NCI-H748 treated with DMSO at 0.1 percent for 48 hours (cell line): ENCODE data around the gene RGP1.

Source experiments
- DNase-seq: peaks from one replicate; lab custom pipeline; 2025; lab: John Stamatoyannopoulos, UW

RGP1 gene, protein sequence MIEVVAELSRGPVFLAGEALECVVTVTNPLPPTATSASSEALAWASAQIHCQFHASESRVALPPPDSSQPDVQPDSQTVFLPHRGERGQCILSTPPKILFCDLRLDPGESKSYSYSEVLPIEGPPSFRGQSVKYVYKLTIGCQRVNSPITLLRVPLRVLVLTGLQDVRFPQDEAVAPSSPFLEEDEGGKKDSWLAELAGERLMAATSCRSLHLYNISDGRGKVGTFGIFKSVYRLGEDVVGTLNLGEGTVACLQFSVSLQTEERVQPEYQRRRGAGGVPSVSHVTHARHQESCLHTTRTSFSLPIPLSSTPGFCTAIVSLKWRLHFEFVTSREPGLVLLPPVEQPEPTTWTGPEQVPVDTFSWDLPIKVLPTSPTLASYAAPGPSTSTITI

DNA sequence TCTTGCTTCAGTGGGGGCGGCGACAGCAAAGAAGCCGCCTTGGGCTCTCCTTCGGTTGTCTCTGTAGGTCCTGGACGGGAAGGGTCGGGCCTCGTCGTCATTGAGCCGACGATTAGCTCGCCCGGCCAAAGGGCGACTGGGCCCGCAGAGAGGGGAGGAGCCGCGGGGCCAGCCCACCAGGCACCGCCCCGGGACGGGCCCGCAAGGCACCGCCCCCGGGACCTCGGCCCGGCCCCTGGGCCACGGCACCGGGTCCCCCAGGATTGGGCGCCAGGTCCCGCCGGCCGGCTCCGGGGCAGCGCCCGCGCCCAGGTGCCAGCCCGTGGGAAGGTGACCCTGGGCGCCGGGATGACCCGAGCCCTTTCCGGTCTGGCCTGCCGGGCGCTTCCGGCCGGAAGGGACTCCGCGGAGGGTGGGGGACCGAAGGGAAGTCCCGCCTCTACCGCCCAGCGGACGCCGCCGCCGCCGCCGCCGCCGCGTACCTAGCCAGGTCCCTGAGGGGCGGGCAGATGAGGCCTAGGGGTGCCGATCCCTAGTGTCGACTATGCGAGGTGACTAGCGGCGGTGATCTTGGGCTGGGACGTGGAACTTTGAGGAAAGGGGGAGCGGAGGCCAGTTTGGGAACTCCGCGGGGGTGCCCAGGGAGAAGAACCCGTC lies at the start of gene RGP1, which contains the start of gene GBA2:
Gene RGP1, plus strand, starts transcription at position 430 of the 657 bp plus-strand sequence. CDS start 469 bp downstream, outside the sequence.
Gene GBA2, minus strand, starts transcription at position 371 of the 657 bp plus-strand sequence. CDS start 524 bp downstream, outside the sequence.
- DNase-seq: peak; percentile 46

DNA sequence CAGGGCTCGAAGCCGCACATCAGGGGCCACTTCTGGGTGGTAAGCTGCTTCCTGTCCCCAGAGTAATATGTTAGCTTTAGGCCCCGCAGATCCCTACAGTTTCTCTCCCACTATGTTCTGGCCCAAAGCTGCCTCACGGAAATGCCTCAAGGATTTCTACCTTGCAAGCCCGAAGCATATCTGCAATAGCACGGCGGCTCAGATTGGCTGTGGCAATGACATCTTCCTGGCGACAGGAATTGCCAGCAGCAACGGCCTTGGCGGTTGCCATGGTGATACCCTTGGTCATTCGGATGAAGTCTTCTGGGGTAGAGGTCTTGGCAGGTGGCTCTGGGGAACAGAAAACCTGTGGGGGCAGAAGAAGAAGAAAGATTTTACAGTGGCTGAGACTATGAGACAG lies 49.1 kb upstream of the RGP1 start:
- no peak for DNase-seq

DNA sequence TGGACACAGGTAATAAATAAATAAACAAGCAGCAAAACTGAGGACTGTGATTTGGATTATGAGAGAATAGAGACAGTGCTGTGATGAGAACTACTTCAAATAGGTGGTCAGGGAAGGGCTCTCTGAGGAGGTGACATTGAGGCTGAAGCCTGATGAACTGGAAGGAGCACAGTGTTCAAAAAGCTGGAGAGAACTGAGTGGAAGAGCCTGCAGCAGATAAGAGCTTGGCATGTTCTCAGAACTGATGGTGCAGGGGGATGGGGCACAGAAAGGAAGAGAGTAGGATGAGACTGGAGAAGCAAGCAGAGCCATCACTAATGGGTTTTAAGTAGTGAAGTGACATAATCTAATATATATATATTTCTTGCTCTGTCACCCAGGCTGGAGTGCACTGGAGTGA lies 48.1 kb upstream of the RGP1 start:
- no peak for DNase-seq

DNA sequence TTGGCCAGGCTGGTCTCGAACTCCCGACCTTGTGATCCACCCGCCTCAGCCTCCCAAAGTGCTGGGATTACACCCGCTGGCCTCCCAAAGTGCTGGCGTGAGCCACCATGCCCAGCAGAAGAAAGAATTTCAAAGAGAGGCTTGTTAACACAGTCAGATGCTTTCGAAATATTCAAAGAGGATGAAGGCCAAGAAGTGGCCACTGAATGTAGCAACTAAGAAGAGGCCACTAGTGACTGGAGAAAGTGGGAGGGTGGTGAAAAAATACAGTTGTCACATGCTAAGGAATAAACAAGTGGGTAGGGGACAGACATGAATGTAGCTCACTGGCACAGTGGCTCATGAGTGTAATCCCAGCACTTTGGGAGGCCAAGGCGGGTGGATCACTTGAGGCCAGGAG lies 46.4 kb upstream of the RGP1 start:
- DNase-seq: no peak

DNA sequence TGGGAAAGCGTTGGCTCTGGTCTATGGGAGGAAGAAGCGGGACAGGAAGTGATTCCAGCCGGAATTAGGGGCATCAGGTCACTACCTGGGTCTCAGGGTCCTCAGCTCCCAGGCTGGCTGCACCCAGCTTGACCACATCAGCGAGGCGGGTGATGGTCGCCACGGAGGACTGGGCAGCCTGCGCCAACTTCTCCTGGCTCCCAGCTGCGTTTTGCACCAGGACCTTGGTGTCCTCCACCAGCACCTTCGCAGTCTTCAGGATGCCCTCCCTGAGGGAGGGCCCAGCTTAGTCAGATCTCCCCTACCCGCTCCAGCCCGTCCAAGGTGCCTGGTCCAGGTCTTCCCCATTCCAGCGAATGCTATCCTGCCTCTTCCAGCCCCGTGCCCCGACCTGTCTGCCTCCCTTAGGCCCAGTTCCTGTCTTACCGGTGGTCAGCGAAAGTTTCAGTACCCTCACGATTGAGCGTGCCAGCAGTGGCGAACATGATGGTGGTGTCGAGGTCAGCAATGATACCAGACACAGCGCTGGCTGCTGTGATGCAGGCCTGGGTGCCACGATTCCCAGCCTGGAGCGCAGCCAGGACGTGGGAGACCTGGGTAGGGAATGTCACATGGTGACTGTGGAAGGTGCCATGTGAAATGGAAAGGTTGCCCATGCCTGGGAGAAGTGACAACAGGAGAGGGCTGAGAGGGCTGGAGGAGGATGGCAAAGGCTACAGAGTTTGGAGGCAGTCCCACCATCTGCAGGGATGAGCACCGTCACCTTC lies 45.0 kb upstream of the RGP1 start:
- no peak for DNase-seq

DNA sequence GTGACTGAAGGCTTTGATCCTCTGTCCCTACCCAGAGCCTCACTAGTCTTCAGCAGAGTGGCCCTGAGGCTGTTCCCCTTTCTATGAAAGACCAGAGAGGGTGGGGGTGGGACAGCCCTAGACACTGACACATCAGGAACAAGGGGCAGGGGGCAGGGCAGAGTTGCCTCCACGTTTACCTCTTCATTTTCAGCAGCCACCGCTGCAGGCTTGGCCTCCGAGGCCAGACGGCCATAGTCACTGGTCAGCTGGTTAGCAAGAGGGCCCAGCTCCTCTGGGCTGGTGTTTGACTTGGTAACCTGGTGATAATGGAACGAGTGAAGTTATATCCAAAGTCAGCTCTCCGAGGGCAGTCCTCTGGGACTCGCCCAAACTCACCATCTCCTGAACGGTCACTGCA lies 43.7 kb upstream of the RGP1 start:
- no peak for DNase-seq

DNA sequence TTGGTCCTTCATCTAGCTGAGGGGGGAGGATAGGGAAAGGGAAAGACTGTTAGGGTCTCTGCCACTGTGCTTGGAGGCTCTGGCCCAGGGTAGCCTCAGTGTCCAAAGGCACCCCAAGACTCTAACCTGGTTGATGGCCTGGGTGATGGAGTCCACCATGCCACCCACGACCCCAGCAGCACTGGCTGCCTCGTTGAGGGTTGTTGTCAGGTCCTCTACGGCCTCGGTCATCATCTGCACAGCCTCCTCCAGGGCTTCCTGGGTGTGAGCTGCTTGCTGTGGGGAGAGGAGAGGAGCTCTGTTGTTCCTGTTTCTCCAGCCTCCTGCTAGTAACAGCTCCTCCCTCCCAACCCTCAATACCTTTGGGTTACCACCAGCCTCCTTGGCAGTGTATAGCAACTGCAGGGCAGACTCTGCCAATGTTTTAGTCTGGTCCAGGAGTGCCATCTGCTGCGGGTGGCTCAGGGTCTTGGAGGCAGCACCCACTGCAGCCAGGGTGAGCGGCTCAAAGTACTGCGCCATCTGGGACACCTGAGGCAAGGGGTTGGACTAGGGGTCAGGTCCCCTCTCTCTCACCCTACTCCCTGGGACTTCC lies 43.2 kb upstream of the RGP1 start:
- no peak for DNase-seq

DNA sequence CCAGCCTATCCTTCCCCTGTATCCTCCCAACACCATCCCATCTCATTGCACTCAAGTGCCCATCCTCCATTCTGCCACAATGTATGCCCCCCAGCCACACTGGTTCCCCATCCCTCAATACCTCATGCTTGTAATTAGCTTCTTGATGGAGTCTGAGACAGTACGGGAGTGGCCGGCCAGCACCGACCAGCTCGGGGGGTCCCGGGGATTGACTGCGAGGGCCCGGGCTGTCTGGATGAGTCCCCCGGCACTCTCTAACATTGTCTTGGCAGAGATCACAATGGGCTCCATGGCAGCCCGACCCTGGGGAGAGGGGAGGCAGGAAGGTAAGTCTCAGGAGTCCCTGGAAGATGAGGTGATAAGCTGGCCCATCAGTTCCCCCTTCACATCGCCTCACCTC lies 42.1 kb upstream of the RGP1 start:
- no peak for DNase-seq

DNA sequence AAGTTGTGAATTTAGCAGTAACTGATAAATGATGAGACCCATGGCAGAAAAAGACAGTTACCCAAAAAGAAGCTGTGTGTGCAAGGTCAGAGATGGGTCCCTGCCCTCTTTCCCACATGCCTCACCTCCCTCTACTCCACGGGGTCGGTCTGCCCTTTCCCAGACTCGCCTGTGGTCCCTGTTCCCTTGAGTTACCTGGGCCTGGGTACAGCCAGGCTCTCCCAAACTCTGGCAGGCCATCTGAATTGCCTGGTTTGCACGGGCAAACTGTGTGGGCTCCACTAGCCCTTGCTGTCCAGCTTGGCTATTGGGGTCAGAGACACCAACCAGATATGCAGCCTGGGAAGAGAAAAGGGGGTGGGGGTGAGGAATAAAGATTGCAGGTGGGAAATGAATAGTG lies 40.9 kb upstream of the RGP1 start:
- DNase-seq: no peak

DNA sequence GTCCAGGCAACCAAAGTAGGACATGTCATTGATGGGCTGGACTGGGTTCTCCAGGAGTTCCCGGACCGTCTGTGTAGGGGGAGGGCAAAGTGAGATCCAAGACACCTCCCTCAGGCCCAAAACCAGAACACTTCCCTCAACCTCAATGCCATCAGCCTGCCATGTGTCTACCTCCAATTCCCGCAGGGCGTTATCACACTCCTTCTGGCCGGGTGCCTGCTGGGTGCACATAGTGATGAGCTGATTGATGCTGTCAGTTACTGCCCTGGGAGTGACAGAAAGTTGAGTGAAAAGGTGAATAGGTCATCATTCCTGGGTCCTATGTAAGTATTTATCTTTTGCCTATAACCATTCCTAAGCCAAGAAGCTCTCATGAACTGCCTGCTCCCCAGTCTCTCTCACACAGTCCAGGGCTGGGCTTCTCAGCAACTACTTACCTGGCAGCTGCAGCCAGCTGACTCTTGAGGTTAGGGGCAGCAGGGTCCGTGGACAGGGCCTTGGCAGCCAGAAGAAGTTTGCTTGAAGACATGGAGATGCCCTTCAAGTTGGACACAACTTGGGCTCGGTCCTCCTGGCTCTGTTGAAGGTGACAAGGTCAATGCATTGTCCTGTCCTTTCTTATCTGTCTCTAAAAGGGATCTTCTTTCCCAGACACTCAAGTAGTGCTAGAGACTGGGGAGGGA lies 38.1 kb upstream of the RGP1 start:
- DNase-seq: no peak

DNA sequence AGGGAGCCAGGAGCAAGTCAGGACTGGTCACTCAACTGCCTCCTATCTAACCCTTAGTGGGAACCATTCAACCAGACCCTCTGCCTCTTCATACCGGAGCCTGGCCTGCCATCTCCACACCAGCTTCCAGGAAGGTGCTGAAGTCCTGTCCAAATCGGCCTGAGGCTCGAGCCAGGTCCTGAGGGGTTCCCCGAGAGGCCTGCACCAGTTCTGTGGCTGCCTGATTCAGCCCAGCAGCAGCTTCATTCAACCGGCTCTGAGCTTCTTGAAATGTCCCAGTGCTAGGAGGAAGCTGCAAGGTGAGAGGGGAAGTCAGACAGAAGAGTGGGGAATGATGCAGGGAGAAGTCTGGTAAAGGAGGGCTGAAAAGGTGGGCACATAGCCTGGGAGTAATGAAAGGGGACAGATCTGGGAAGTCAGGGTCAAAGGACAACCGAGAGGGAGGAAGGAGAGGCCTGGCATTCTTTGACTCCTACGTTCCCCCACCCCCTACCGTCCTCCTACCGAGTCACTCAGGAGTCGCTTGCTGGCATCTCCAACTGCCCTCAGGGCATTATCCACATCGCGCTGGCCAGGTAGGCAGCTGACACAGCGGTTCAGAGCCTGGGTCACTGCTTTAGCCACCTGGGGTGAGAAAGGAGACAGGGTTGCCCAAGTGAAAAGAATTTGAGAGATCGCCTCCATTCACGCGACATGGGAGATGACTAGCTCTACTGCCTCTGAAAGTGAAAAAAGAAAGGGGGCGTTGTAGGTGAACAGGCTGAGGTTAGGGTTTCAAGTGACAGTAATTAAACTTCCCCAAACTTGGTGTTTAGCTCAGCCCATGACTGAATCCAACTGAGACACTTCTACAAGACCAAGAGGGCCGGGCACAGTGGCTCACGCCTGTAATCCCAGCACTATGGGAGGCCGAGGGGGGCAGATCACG lies 37.3 kb upstream of the RGP1 start:
- DNase-seq: no peak

DNA sequence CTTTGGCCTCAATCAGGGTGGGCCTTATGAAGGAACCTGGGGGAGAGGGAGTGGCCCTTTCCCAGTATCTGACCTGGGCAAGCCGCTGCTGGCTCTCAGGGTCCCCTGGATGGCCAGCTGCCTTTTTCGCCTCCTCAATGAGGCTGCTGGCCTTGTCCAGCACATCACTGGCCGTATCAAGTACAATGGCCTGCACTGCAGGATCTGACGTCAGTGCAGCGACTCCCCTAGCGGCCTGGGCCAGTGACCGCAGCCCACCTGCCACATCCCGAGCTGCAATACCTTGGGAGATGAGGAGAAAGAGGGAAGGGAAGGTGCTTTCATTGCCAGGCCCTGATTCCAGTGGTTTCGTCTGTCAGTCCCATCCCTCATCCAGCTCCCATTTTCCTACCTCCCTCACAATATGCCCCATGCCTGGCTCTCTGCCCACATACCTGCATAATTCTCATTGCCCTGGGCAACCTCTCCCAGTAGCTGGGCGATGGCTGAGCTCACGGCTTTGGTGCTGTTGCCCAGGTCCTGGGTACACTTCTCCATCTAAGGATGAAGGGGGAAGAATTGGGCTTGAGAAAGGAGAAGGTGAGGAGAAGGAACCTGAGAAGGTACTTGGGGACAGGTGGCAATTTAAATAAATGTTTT lies 36.2 kb upstream of the RGP1 start:
- DNase-seq: no peak

DNA sequence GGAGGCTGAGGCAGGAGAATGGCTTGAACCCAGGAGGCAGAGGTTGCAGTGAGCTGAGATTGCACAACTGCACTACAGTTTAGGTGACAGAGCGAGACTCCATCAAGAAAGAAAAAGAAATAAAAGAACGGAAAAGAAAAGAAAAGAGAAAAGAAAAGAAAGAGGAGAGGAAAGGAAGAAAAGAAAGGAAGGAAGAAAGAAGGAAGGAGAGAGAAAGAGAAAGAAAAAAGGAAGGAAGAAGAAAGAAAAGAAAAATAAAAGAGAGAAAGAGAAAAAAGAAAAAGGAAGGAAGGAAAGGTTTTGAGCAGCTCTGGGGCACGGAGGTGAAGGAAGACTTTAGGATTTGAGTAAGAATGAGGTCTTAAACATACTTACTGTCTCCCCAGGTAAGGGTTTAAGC lies 35.5 kb upstream of the RGP1 start:
- no peak for DNase-seq

DNA sequence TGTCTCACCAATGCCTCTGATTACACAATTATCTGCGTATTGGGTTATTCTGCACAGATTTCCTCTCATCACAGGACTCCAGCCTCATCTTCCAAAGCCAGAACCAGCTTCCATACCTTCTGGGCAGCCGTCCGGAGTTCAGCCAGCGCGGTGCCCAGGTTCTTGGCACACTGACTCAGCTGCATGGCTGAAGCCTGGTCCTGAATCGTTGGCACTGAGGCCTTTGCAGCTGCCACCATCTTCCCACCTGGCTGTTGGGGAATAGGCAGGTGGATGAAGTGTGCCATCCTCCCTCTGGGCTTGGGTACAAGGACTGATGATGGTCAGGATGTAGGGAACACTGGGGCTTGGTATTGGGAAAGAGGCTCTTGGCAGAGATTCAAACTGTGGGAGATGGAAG lies 35.0 kb upstream of the RGP1 start:
- DNase-seq: no peak

DNA sequence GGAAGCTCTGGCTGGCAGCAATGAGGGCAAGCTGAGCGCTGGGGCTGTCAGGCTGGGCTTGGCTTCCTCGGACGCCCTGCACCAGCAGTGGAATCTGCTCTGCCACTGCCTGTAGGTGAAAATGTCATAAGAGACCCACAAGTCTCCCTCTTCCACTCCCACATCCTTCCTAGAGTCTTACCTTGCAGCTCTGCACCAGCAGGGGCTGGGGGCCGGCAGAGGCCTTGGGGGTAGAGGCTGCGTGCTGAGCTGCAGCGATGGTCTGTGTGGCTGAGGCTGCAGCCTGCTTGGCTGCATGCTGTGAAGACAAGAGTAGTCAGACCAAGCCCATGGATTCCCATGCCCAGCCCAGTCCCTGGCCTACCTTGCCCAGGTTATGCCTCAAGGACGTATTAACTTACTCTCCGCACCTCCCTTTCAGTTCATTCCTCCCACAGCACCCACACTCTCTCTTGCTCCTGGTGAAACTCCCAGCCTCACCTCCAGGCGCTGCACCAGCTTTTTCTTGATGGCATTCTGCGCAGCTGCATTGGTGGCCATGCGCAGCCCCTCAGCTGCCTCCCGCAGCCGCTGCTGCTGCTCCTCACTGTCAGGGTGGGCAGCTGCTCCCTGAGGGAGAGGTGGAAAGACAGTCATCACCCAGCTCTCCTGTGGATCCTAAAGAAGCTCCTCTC lies 34.4 kb upstream of the RGP1 start:
- DNase-seq: no peak

DNA sequence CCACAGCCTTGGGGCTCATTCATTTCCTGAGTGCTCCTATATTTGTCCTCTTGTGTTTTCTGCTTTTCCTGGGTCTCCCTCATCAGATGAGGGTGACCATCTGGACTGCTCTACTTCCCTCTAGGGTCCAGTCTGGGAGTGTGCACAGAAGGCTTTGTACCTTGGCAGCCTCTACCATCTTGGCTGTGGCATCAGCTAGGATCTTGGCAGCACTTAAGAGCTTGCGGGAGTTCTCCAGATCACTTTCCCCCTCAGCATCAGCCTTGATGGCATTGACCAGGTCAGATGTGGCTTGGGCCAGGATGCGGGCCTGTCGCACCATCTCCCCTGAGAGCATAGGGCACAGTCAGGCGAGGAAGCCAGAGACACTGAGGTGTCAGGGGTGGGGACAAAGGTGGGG lies 32.9 kb upstream of the RGP1 start:
- DNase-seq: no peak

DNA sequence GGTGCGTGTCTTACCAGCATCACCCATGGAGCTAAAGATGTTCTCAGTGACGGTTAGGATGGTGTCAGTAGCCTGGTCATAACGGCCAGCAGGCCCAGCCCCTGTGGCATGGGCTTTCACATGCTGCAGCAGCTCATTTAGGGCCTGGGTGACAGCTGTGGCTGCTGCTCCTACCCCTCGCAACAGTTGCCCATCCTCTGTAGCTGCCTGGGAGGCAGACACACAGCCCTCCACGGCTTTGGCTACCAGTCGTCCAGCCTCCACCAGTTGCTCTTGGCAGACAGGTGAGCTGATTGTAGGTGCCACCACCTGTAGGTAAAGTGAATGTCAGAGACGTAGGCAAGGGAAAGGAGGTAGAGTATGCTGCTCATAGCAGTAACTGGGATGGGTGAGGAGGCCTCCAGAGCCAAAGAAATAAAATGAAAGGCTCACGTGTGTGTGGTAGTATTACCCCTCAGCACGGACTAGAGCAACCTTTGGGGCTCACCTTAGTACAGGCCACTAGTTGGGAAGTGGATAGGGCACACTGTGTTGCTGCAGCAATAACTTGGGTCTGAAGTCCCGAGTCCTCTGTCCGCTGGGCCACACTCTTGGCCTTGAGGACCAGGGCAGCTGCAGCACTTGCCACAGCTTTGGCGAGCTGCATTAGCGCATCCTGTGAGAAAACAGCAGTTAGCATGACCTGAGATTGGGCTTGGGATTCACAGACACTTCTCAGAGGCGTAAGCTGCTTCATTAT lies 31.8 kb upstream of the RGP1 start:
- DNase-seq: no peak

DNA sequence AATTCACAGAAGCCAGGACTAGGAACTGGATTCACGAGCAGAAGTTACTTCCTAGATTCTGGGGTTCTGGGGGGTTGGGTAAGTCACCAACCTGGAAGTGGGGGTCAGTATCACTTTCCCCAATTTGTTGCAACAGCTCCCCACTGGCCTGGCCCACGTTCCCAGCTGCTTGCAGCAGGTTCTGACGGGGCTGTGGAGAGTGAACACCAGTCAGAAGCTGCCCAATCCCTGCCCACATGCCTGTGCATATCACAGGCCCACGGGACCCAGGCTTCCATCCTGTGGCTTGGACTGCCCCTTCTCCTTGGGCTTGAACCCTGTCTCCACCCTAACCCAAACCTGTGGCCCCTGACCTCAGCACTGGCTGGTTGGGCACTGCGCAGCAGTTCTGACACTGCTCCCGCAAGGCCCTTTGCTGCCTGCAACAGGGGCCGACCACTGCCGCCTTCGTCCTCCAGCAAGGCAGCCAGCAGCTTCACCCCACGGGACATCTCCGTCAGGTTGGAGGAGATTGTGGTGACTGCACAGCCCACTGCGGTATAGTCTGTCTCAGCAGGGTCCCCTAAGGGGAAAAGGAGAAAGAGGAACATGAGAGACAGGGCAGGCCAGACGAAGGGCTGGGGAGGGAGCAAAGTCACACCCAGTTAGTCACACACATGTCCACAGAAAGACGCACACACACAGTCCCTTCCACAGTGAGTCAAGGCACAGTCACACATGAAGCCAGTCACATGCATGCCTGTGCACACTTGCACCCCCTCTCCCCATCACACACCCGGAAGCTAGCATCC lies 30.2 kb upstream of the RGP1 start:
- no peak for DNase-seq
